ENCODE results near the gene IL13. TPM values are rescaled to one million over a fixed set of nuclear protein-coding genes. Genes with fewer than 3 reads are reported as not detected.
"Not testable (repeated sequence)": the region's sequence is repeated elsewhere in the genome, so short reads cannot be mapped to it uniquely, and the experiment has no call there.

Gene IL13
- total RNA-seq, 1 donor from 2014 or later = not detected

GRCh38 chr5:132629230-132629944 lies 28.6 kb upstream of the IL13 start:
- DNase-seq (ENCODE audit: low read depth) = no peak
- TF ChIP-seq CTCF (conservative IDR thresholded peaks at IDR 0.05; ENCODE audit: low read depth, low read length) = no peak
- H3K4me3 ChIP-seq (ENCODE audit: low read depth, low read length) = no peak overlapping the region

- H3K4me3 ChIP-seq (ENCODE audit: low read depth, low read length); DNase-seq (ENCODE audit: low read depth): not testable (repeated sequence)
Observed at GRCh38 chr5:132633587-132633986, 24.4 kb upstream of the IL13 start.

- DNase-seq (ENCODE audit: low read depth) = no peak
- H3K4me3 ChIP-seq (ENCODE audit: low read depth, low read length) = no peak overlapping the region
- TF ChIP-seq CTCF (conservative IDR thresholded peaks at IDR 0.05; ENCODE audit: low read depth, low read length) = no peak
Observed at GRCh38 chr5:132635873-132636272, 22.1 kb upstream of the IL13 start.

GRCh38 chr5:132637241-132637640 lies 20.7 kb upstream of the IL13 start:
- H3K4me3 ChIP-seq (ENCODE audit: low read depth, low read length) = no peak overlapping the region
- no peak for TF ChIP-seq CTCF (conservative IDR thresholded peaks at IDR 0.05; ENCODE audit: low read depth, low read length)
- no peak for DNase-seq (ENCODE audit: low read depth)

- no peak overlapping the region for H3K4me3 ChIP-seq (ENCODE audit: low read depth, low read length)
- no peak for TF ChIP-seq CTCF (conservative IDR thresholded peaks at IDR 0.05; ENCODE audit: low read depth, low read length)
- DNase-seq (ENCODE audit: low read depth) = no peak
Observed at GRCh38 chr5:132639706-132640130, 18.3 kb upstream of the IL13 start.

- no peak for TF ChIP-seq CTCF (conservative IDR thresholded peaks at IDR 0.05; ENCODE audit: low read depth, low read length)
- no peak overlapping the region for H3K4me3 ChIP-seq (ENCODE audit: low read depth, low read length)
- no peak for DNase-seq (ENCODE audit: low read depth)
Observed at GRCh38 chr5:132640613-132641012, 17.4 kb upstream of the IL13 start.

- TF ChIP-seq CTCF (conservative IDR thresholded peaks at IDR 0.05; ENCODE audit: low read depth, low read length) = no peak
- H3K4me3 ChIP-seq (ENCODE audit: low read depth, low read length) = no peak overlapping the region
- DNase-seq (ENCODE audit: low read depth) = no peak
Observed at GRCh38 chr5:132641241-132641723, 16.7 kb upstream of the IL13 start.

All from epithelial cell of proximal tubule (primary cell).